ENCODE measurements around the gene CPA3. TPM values are rescaled to one million over a fixed set of nuclear protein-coding genes. Genes with fewer than 3 reads are reported as not detected.

The CPA3 gene
- polyA plus RNA-seq: 1 to 10 TPM in 1 of 2 donors, under 1 TPM in 1; 0.28 to 2.3 TPM

GRCh38 chr3:148865049-148865448 is at the start of gene CPA3:
TSS of gene CPA3 (plus strand) at chr3:148865296. CDS start at chr3:148865308, 12 bp downstream.
- Histone ChIP-seq H3K4me1 (ENCODE audit: control insufficient read depth in 2 of 2, insufficient read depth in 2 of 2, low read length in 1 of 2) (no peaks in the 10 kb centered on the region), H3K27me3 (ENCODE audit: control insufficient read depth in 1 of 2, insufficient read depth in 2 of 2, low read length in 2 of 2) (no peaks in the 10 kb centered on the region), H3K9me3 (ENCODE audit: control insufficient read depth in 2 of 2, insufficient read depth in 1 of 2, low read depth in 1 of 2, low read length in 1 of 2) (no peaks in the 10 kb centered on the region), H3K4me3 (ENCODE audit: low read depth in 1 of 2, low read length in 2 of 2) (no peak within 1 kb of the TSS), H3K27ac (ENCODE audit: low read depth in 2 of 2, low read length in 1 of 2) (no peak within 1 kb of the TSS), H3K36me3 (ENCODE audit: control insufficient read depth in 2 of 2, insufficient read depth in 2 of 2, low read length in 1 of 2) (no peaks in the 10 kb centered on the region)
- WGBS, 2 donors: 71 to 74% methylated on average over 1 of the region's 1 CpG

- WGBS, 2 donors: 76 to 80% methylated on average over 11 of the region's 11 CpGs
- Histone ChIP-seq H3K4me3 (ENCODE audit: low read depth in 1 of 2, low read length in 2 of 2) (no peak overlapping the region), H3K27me3 (ENCODE audit: control insufficient read depth in 1 of 2, insufficient read depth in 2 of 2, low read length in 2 of 2) (no peaks in the 10 kb centered on the region), H3K4me1 (ENCODE audit: control insufficient read depth in 2 of 2, insufficient read depth in 2 of 2, low read length in 1 of 2) (no peaks in the 10 kb centered on the region), H3K9me3 (ENCODE audit: control insufficient read depth in 2 of 2, insufficient read depth in 1 of 2, low read depth in 1 of 2, low read length in 1 of 2) (no peaks in the 10 kb centered on the region), H3K27ac (ENCODE audit: low read depth in 2 of 2, low read length in 1 of 2) (no peak overlapping the region), H3K36me3 (ENCODE audit: control insufficient read depth in 2 of 2, insufficient read depth in 2 of 2, low read length in 1 of 2) (no peaks in the 10 kb centered on the region)
Measured at GRCh38 chr3:148815316-148816110, 49.6 kb upstream of the CPA3 start.

GRCh38 chr3:148816427-148816826 is 48.7 kb upstream of the CPA3 start:
- H3K4me3 ChIP-seq (ENCODE audit: low read depth in 1 of 2, low read length in 2 of 2): no peak overlapping the region
- no peak overlapping the region for H3K27ac ChIP-seq (ENCODE audit: low read depth in 2 of 2, low read length in 1 of 2)
- no peaks in the 10 kb centered on the region for H3K36me3 ChIP-seq (ENCODE audit: control insufficient read depth in 2 of 2, insufficient read depth in 2 of 2, low read length in 1 of 2)
- H3K27me3 ChIP-seq (ENCODE audit: control insufficient read depth in 1 of 2, insufficient read depth in 2 of 2, low read length in 2 of 2): no peaks in the 10 kb centered on the region
- H3K4me1 ChIP-seq (ENCODE audit: control insufficient read depth in 2 of 2, insufficient read depth in 2 of 2, low read length in 1 of 2): no peaks in the 10 kb centered on the region
- H3K9me3 ChIP-seq (ENCODE audit: control insufficient read depth in 2 of 2, insufficient read depth in 1 of 2, low read depth in 1 of 2, low read length in 1 of 2): no peaks in the 10 kb centered on the region
- 83 to 88% methylated on average over 2 of the region's 2 CpGs for WGBS, 2 donors

- Histone ChIP-seq H3K27me3 (ENCODE audit: control insufficient read depth in 1 of 2, insufficient read depth in 2 of 2, low read length in 2 of 2) (no peaks in the 10 kb centered on the region), H3K4me3 (ENCODE audit: low read depth in 1 of 2, low read length in 2 of 2) (no peak overlapping the region), H3K9me3 (ENCODE audit: control insufficient read depth in 2 of 2, insufficient read depth in 1 of 2, low read depth in 1 of 2, low read length in 1 of 2) (no peaks in the 10 kb centered on the region), H3K27ac (ENCODE audit: low read depth in 2 of 2, low read length in 1 of 2) (no peak overlapping the region), H3K4me1 (ENCODE audit: control insufficient read depth in 2 of 2, insufficient read depth in 2 of 2, low read length in 1 of 2) (no peaks in the 10 kb centered on the region), H3K36me3 (ENCODE audit: control insufficient read depth in 2 of 2, insufficient read depth in 2 of 2, low read length in 1 of 2) (no peaks in the 10 kb centered on the region)
- 27 to 29% methylated on average over 3 of the region's 3 CpGs for WGBS, 2 donors
Measured at GRCh38 chr3:148816981-148817525, 48.0 kb upstream of the CPA3 start.

- H3K27ac ChIP-seq (ENCODE audit: low read depth in 2 of 2, low read length in 1 of 2): no peak overlapping the region
- H3K4me3 ChIP-seq (ENCODE audit: low read depth in 1 of 2, low read length in 2 of 2): no peak overlapping the region
- no peaks in the 10 kb centered on the region for H3K4me1 ChIP-seq (ENCODE audit: control insufficient read depth in 2 of 2, insufficient read depth in 2 of 2, low read length in 1 of 2)
- WGBS, 2 donors: 51 to 58% methylated on average over 7 of the region's 7 CpGs
- H3K36me3 ChIP-seq (ENCODE audit: control insufficient read depth in 2 of 2, insufficient read depth in 2 of 2, low read length in 1 of 2): no peaks in the 10 kb centered on the region
- no peaks in the 10 kb centered on the region for H3K27me3 ChIP-seq (ENCODE audit: control insufficient read depth in 1 of 2, insufficient read depth in 2 of 2, low read length in 2 of 2)
- no peaks in the 10 kb centered on the region for H3K9me3 ChIP-seq (ENCODE audit: control insufficient read depth in 2 of 2, insufficient read depth in 1 of 2, low read depth in 1 of 2, low read length in 1 of 2)
Measured at GRCh38 chr3:148820361-148821245, 44.5 kb upstream of the CPA3 start.

- no peaks in the 10 kb centered on the region for H3K36me3 ChIP-seq (ENCODE audit: control insufficient read depth in 2 of 2, insufficient read depth in 2 of 2, low read length in 1 of 2)
- H3K27ac ChIP-seq (ENCODE audit: low read depth in 2 of 2, low read length in 1 of 2): no peak overlapping the region
- H3K9me3 ChIP-seq (ENCODE audit: control insufficient read depth in 2 of 2, insufficient read depth in 1 of 2, low read depth in 1 of 2, low read length in 1 of 2): no peaks in the 10 kb centered on the region
- H3K27me3 ChIP-seq (ENCODE audit: control insufficient read depth in 1 of 2, insufficient read depth in 2 of 2, low read length in 2 of 2): no peaks in the 10 kb centered on the region
- 39 to 58% methylated on average over 1 of the region's 1 CpG for WGBS, 2 donors
- H3K4me3 ChIP-seq (ENCODE audit: low read depth in 1 of 2, low read length in 2 of 2): no peak overlapping the region
- no peaks in the 10 kb centered on the region for H3K4me1 ChIP-seq (ENCODE audit: control insufficient read depth in 2 of 2, insufficient read depth in 2 of 2, low read length in 1 of 2)
Measured at GRCh38 chr3:148823026-148823425, 42.1 kb upstream of the CPA3 start.

GRCh38 chr3:148825476-148825875 is 39.6 kb upstream of the CPA3 start:
- 66 to 73% methylated on average over 3 of the region's 3 CpGs for WGBS, 2 donors
- Histone ChIP-seq H3K4me1 (ENCODE audit: control insufficient read depth in 2 of 2, insufficient read depth in 2 of 2, low read length in 1 of 2) (no peaks in the 10 kb centered on the region), H3K36me3 (ENCODE audit: control insufficient read depth in 2 of 2, insufficient read depth in 2 of 2, low read length in 1 of 2) (no peaks in the 10 kb centered on the region), H3K27ac (ENCODE audit: low read depth in 2 of 2, low read length in 1 of 2) (no peak overlapping the region), H3K27me3 (ENCODE audit: control insufficient read depth in 1 of 2, insufficient read depth in 2 of 2, low read length in 2 of 2) (no peaks in the 10 kb centered on the region), H3K4me3 (ENCODE audit: low read depth in 1 of 2, low read length in 2 of 2) (no peak overlapping the region), H3K9me3 (ENCODE audit: control insufficient read depth in 2 of 2, insufficient read depth in 1 of 2, low read depth in 1 of 2, low read length in 1 of 2) (no peaks in the 10 kb centered on the region)

GRCh38 chr3:148827585-148827984 is 37.5 kb upstream of the CPA3 start, which contains the start of gene CPB1:
TSS of gene CPB1 (plus strand) at chr3:148827811. CDS start at chr3:148827824, 13 bp downstream.
- no peak within 1 kb of the TSS for H3K4me3 ChIP-seq (ENCODE audit: low read depth in 1 of 2, low read length in 2 of 2)
- no peaks in the 10 kb centered on the region for H3K4me1 ChIP-seq (ENCODE audit: control insufficient read depth in 2 of 2, insufficient read depth in 2 of 2, low read length in 1 of 2)
- H3K36me3 ChIP-seq (ENCODE audit: control insufficient read depth in 2 of 2, insufficient read depth in 2 of 2, low read length in 1 of 2): no peaks in the 10 kb centered on the region
- no peaks in the 10 kb centered on the region for H3K9me3 ChIP-seq (ENCODE audit: control insufficient read depth in 2 of 2, insufficient read depth in 1 of 2, low read depth in 1 of 2, low read length in 1 of 2)
- no peak within 1 kb of the TSS for H3K27ac ChIP-seq (ENCODE audit: low read depth in 2 of 2, low read length in 1 of 2)
- H3K27me3 ChIP-seq (ENCODE audit: control insufficient read depth in 1 of 2, insufficient read depth in 2 of 2, low read length in 2 of 2): no peaks in the 10 kb centered on the region

GRCh38 chr3:148828136-148828690 is 36.9 kb upstream of the CPA3 start:
- WGBS, 2 donors: 56 to 64% methylated on average over 4 of the region's 4 CpGs
- Histone ChIP-seq H3K27ac (ENCODE audit: low read depth in 2 of 2, low read length in 1 of 2) (no peak overlapping the region), H3K27me3 (ENCODE audit: control insufficient read depth in 1 of 2, insufficient read depth in 2 of 2, low read length in 2 of 2) (no peaks in the 10 kb centered on the region)

More at GRCh38 chr3:148828136-148828690, 36.9 kb upstream of the CPA3 start:
- H3K36me3 ChIP-seq (ENCODE audit: control insufficient read depth in 2 of 2, insufficient read depth in 2 of 2, low read length in 1 of 2): no peaks in the 10 kb centered on the region
- H3K9me3 ChIP-seq (ENCODE audit: control insufficient read depth in 2 of 2, insufficient read depth in 1 of 2, low read depth in 1 of 2, low read length in 1 of 2): no peaks in the 10 kb centered on the region
- H3K4me1 ChIP-seq (ENCODE audit: control insufficient read depth in 2 of 2, insufficient read depth in 2 of 2, low read length in 1 of 2): no peaks in the 10 kb centered on the region
- H3K4me3 ChIP-seq (ENCODE audit: low read depth in 1 of 2, low read length in 2 of 2): no peak overlapping the region

Data from esophagus (tissue), 2 donors.